Parathyroid adenoma (tissue), 2 donors: ENCODE measurements around the gene ERN1.

Experiments
- H2AFZ ChIP-seq: fragments of 300-600 bp; sonication (generic); one replicate; pipeline ENCODE4 v1.7.0; 2017; ENCODE audit warnings: antibody characterized with exemption, mild to moderate bottlenecking
- H3K27ac ChIP-seq: fragments of 300-600 bp; sonication (generic); one replicate; pipeline ENCODE4 v1.7.0; 2017
- H3K27me3 ChIP-seq: fragments of 300-600 bp; sonication (generic); one replicate; pipeline ENCODE4 v1.7.0; 2017; ENCODE audit warnings: low read length; ENCODE audit not compliant: control insufficient read depth, insufficient read depth
- H3K36me3 ChIP-seq: fragments of 300-600 bp; sonication (generic); one replicate; pipeline ENCODE4 v1.7.0; 2017; ENCODE audit warnings: low read length; ENCODE audit not compliant: control insufficient read depth, insufficient read depth
- H3K4me1 ChIP-seq: fragments of 300-600 bp; sonication (generic); one replicate; pipeline ENCODE4 v1.7.0; 2017; ENCODE audit warnings: control low read depth
- H3K4me2 ChIP-seq: fragments of 300-600 bp; sonication (generic); one replicate; pipeline ENCODE4 v1.7.0; 2017; ENCODE audit warnings: low read length
- H3K4me3 ChIP-seq: fragments of 300-600 bp; sonication (generic); one replicate; pipeline ENCODE4 v1.7.0; 2017; ENCODE audit warnings: low read depth, low read length
- H3K79me2 ChIP-seq: fragments of 300-600 bp; sonication (generic); one replicate; pipeline ENCODE4 v1.7.0; 2017; ENCODE audit warnings: control low read depth
- H3K9ac ChIP-seq: fragments of 300-600 bp; sonication (generic); one replicate; pipeline ENCODE4 v1.7.0; 2017; ENCODE audit warnings: mild to moderate bottlenecking
- H3K9me3 ChIP-seq: fragments of 300-600 bp; sonication (generic); one replicate; pipeline ENCODE4 v1.7.0; 2017; ENCODE audit warnings: low read length; ENCODE audit not compliant: control insufficient read depth
- TF ChIP-seq, protein P1 (sequence below): fragments of 300-600 bp; sonication (generic); IDR thresholded peaks from one replicate; pipeline ENCODE4 v1.7.0; 2017; ENCODE audit warnings: antibody characterized with exemption, mild to moderate bottlenecking
- donor health status: primary hyperparathyroidism.

ERN1 gene

GRCh38 chr17:64158831-64159590 is 29.1 kb upstream of the ERN1 start:
- H3K9ac ChIP-seq: no peak overlapping the region
- no peaks in the 10 kb centered on the region for H3K36me3 ChIP-seq
- TF ChIP-seq, protein P1, sequence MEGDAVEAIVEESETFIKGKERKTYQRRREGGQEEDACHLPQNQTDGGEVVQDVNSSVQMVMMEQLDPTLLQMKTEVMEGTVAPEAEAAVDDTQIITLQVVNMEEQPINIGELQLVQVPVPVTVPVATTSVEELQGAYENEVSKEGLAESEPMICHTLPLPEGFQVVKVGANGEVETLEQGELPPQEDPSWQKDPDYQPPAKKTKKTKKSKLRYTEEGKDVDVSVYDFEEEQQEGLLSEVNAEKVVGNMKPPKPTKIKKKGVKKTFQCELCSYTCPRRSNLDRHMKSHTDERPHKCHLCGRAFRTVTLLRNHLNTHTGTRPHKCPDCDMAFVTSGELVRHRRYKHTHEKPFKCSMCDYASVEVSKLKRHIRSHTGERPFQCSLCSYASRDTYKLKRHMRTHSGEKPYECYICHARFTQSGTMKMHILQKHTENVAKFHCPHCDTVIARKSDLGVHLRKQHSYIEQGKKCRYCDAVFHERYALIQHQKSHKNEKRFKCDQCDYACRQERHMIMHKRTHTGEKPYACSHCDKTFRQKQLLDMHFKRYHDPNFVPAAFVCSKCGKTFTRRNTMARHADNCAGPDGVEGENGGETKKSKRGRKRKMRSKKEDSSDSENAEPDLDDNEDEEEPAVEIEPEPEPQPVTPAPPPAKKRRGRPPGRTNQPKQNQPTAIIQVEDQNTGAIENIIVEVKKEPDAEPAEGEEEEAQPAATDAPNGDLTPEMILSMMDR: no peak
- no peak overlapping the region for H3K4me2 ChIP-seq
- H3K79me2 ChIP-seq: peaks cover 8% of the 10 kb centered on the region
- peak overlapping the region; percentile 34 for H2AFZ ChIP-seq
- H3K4me3 ChIP-seq: no peak overlapping the region
- H3K4me1 ChIP-seq: peaks cover 43% of the 10 kb centered on the region
- no peaks in the 10 kb centered on the region for H3K27me3 ChIP-seq
- no peaks in the 10 kb centered on the region for H3K9me3 ChIP-seq
- peak overlapping the region; percentile 2 for H3K27ac ChIP-seq

GRCh38 chr17:64158406-64158805 is 28.5 kb upstream of the ERN1 start:
- no peaks in the 10 kb centered on the region for H3K27me3 ChIP-seq
- H3K4me1 ChIP-seq: peaks cover 43% of the 10 kb centered on the region
- H3K27ac ChIP-seq: peak overlapping the region; percentile 1
- no peak overlapping the region for H2AFZ ChIP-seq
- H3K36me3 ChIP-seq: no peaks in the 10 kb centered on the region
- H3K9ac ChIP-seq: no peak overlapping the region
- H3K4me3 ChIP-seq: no peak overlapping the region
- no peaks in the 10 kb centered on the region for H3K9me3 ChIP-seq
- H3K79me2 ChIP-seq: peaks cover 2% of the 10 kb centered on the region
- H3K4me2 ChIP-seq: no peak overlapping the region
- TF ChIP-seq, protein P1: no peak

DNA sequence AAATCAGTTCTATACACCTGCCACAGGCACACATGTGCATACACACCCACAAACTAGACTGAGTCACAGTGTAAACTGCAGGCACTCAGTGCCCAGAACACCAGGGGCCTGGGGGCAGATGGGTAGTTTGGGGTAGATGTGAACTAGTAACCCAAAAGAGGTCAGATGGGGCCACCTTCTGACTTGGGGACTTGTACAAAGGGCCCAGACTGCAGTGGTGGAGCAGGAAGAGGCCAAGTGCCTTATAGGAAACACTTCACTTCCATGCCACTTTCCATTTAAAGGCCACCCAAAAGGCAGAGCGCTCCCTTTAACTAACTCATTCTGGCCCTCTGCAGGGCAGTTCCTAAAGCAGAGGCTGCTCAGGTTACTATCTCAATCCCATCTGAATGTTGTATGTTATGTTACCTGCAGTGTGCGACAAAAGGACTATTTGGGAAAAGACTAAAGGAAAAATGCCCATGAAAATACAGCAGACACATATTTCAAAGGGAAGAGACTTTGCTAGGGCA is 27.8 kb upstream of the ERN1 start:
- Histone ChIP-seq H3K9me3 (no peaks in the 10 kb centered on the region), H3K4me1 (peaks cover 43% of the 10 kb centered on the region), H3K27ac (peak overlapping the region; percentile 70), H3K4me3 (no peak overlapping the region), H3K4me2 (peak overlapping the region; percentile 38), H2AFZ (no peak overlapping the region), H3K79me2 (peaks cover 2% of the 10 kb centered on the region), H3K36me3 (no peaks in the 10 kb centered on the region), H3K27me3 (no peaks in the 10 kb centered on the region), H3K9ac (no peak overlapping the region)
- TF ChIP-seq, protein P1: peak; percentile 10

DNA sequence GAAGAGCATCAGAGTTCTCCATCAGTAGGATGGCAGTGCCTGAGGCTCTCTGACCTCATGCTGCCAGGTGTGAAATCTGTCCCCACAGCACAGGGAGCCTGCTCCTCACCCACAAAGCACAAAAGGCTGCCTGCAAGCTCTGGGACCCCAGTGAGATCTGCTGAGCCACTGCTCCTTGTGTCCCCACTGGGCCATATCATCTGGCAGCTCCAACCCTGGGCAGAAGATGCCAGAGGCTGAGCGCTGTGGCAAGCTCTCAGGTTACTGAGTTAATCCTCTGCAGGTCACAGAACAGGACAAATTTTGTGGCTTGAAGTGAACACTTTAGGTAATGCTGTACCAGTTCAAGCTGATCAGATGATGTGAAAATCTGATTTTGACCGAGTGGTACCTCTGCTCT is 26.7 kb upstream of the ERN1 start:
- TF ChIP-seq, protein P1: no peak
- Histone ChIP-seq H3K9ac (no peak overlapping the region), H3K4me1 (peaks cover 43% of the 10 kb centered on the region), H3K4me2 (peak overlapping the region; percentile 2), H2AFZ (no peak overlapping the region), H3K4me3 (no peak overlapping the region), H3K27ac (peak overlapping the region; percentile 70), H3K9me3 (no peaks in the 10 kb centered on the region), H3K27me3 (no peaks in the 10 kb centered on the region), H3K79me2 (peaks cover 2% of the 10 kb centered on the region), H3K36me3 (no peaks in the 10 kb centered on the region)
